T-helper 1 cell (primary cell): ENCODE measurements around the gene ABCC1.

ENCODE experiments used
- DNase-seq, 5 donors: peaks; one replicate each; pipeline ENCODE4 v3.0.0-alpha.2; 2012 to 2020

The ABCC1 gene

GRCh38 chr16:16113076-16113475 is 163.7 kb downstream of the ABCC1 start:
- no peak for DNase-seq

DNA sequence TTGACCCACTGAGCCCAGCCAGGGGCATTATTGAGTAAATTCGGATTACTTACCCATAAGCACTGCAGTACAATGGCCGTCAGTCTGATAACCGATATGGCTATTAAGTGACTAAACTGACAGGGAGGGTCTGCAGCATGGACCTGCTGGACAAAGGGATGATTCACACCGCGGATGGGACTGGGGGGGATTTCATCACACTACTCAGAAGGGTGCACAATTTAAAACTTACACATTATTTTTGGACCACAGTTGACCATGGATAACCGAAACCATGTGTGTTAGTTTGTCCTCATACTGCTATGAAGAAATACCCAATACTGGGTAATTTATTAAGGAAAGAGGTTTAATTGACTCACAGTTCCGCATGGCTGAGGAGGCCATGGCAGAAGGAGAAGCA is 167.4 kb downstream of the ABCC1 start:
- no peak for DNase-seq

- no peak for DNase-seq
Measured at GRCh38 chr16:16118337-16118736, 168.9 kb downstream of the ABCC1 start.

- no peak for DNase-seq
Measured at GRCh38 chr16:16120044-16120381, 170.6 kb downstream of the ABCC1 start.

DNA sequence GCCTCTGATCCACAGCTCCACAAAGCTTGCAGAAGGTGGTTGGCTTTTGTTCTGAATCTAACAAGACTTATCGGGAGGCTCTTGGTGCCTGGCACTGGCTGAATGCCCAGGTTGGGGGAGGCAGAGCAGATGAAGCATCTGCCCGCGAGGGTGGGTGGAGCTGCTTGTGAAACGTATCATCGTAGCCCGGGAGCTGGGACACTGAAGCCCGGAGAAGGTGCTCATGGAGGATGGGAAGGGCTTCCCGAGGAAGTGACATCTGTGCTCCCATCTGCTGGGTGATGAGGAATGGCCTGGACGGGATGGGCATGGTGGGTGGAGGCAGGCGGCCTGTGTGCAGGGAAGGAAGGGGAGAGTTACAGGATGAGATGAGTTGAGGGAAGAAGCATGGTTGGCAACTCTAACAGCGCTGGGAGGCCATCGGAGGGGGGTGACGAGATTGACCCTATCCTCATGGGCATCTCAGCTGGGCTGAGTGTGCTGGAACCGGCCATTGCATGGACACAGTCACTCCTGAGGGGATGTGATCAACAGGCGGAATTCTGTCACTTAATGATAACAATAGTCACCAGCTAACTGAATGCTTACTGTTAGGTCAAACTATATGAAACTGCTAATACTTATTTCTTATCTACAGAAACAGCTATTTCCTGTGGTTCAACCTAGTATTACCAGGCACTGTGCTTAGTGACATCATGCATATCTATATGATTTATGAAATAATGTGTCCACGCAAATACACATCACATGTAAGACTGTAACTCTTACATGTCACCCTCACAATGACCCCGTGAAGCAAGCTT is 171.2 kb downstream of the ABCC1 start:
- DNase-seq: no peak

- no peak for DNase-seq
Measured at GRCh38 chr16:16121185-16121727, 171.8 kb downstream of the ABCC1 start.

DNA sequence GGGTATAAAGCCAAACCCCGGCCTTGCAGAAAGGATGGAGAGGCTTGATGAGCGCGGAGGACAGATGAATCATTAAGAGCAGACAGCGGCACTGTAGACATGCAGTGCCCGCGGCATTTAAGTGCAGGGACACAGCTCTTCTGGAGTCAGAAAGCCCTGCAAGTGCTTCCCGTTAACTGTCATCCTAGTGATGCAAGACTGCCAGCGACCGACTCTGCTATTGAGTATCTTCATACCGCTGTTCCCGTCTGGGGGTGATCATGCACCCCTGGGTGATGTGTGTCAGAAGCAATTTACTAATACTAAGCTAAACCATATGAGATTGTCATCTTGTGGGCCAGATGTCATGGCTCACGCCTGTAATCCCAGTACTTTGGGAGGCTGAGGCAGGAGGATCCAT is 172.8 kb downstream of the ABCC1 start:
- DNase-seq: no peak

DNA sequence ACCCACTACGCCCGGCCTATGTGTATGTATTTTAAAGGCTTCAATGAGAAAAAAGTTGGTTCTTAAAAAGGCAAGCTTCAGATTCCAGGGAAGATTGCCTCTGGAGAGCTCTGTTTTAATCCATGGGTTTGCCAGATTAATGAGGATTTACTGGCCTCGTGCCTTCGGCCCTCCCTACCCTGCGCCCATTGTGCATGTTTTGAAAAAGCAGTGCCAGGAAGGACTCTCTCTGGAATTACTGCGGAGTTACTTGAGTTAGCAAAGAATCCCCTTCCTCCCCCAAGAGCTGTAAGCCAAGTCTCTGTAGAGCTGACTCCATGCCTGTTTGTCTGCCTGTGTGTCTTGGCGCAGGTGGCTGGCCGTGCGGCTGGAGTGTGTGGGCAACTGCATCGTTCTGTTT is 175.0 kb downstream of the ABCC1 start:
- DNase-seq: no peak

GRCh38 chr16:16124974-16125373 is 175.6 kb downstream of the ABCC1 start:
- DNase-seq: no peak

GRCh38 chr16:16126896-16127295 is 177.5 kb downstream of the ABCC1 start:
- DNase-seq: no peak

- DNase-seq: peak; percentile 24 to 62 (median 48)
Measured at GRCh38 chr16:16127469-16128116, 178.2 kb downstream of the ABCC1 start.

DNA sequence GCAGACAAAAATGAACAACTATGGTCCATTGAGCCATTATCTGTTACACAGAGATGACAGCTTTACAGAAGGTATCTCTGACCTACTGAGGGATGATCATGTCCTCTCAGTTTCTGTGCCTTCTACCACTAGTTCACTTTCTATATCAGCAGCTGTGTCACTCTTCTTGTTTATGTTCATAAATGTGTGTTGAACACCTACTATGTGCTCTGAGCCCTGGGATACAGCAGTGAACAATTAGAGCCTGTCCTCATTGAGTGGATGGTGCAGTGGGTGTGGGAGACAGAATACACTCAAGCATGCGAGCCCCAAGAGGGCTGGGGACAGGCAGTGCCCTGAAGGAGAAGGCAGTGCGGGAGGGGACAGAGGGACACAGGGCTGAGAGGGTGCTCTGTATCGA is 181.8 kb downstream of the ABCC1 start:
- no peak for DNase-seq

DNA sequence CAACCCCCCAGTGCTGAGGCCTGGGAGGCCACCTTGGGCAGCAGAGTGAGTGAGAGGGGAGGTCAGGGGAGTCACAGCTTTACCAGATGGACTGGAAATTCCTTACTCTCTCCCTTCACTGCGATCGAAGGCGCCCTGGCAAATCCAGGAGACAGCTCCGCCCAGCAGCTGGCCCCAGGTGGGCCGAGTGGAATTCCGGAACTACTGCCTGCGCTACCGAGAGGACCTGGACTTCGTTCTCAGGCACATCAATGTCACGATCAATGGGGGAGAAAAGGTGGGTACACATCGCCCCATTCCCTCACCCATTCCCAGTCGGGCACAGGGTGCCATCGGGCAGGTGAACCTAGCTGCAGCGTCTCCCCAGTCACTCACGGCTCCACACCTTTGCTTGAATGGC is 182.2 kb downstream of the ABCC1 start:
- DNase-seq: no peak

GRCh38 chr16:16133943-16134604 is 184.7 kb downstream of the ABCC1 start:
- no peak for DNase-seq

- DNase-seq: no peak
Measured at GRCh38 chr16:16136588-16136987, 187.2 kb downstream of the ABCC1 start.

DNA sequence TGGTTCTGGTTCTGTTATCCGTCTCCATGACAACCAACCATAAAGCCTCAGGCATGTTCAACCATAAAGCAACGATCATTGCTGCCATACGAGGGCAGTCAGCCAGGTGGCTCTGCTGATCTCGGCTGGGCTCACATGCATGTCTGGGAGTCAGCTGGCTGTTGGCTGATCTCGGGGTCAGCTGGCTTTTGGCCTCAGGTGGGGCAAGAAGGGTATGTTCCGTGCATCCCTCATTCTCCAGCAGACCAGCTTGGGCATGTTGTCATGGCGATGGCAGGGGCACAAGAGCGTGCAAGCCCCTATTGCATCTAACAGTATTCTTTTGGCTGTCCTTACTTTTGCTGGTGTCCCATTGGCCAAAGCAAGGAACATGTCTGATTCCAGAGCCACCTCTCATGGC is 187.7 kb downstream of the ABCC1 start:
- no peak for DNase-seq

DNA sequence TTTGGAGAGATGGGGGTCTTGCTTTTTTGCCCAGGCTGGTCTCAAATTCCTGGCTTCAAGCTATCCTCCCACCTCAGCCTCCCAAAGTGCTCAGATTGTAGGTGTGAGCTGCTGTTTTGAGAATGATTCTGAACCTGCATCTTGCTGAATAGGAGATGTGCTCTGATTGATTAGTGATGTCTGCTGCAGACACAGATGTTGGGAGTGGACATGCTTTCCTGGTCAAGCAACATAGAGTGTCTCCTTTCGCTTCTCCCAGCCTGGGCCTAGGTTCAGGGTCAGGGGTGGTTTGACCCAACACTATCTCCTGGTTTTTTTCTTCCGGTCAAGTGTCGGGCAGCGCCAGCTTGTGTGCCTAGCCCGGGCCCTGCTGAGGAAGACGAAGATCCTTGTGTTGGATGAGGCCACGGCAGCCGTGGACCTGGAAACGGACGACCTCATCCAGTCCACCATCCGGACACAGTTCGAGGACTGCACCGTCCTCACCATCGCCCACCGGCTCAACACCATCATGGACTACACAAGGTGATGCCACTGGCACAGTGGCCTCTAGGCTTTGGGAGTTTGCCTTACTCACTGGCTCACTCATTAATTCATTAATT is 188.7 kb downstream of the ABCC1 start:
- DNase-seq: no peak

DNA sequence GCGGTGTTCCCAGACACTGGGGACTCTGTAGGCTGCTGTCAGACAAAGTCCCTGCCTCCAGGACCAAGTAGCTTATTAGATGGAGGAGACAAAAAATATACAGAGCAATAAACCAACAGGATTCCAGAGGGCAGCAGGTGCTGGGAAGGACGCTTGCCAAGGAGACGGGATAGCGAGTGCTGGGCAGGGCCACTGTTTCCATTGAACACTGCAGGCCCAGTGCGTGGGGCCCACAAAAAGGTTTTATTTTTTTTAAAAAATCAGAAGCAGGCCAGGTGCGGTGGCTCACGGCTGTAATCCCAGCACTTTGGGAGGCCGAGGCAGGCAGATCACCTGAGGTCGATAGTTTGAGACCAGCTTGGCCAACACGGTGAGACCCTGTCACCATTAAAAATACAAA is 189.6 kb downstream of the ABCC1 start:
- no peak for DNase-seq

DNA sequence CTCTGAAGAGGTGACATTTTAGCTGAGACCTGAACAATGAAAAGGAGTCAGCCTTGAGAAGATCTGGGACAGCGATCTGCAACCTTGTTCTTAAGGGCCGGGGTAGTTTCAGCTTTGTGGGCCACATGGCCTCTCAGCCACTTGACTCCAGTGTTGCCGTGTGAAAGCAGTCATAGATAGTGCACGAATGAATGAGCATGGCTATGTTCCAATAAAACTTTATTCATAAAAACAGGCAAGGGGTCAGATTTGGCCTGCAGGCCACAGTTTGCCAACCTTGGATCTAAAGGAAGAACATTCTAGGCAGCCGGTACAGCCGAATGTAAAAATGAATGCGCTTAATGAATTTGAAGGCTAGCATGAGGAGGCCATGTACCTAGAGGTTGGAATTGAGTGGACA is 190.4 kb downstream of the ABCC1 start:
- DNase-seq: no peak

DNA sequence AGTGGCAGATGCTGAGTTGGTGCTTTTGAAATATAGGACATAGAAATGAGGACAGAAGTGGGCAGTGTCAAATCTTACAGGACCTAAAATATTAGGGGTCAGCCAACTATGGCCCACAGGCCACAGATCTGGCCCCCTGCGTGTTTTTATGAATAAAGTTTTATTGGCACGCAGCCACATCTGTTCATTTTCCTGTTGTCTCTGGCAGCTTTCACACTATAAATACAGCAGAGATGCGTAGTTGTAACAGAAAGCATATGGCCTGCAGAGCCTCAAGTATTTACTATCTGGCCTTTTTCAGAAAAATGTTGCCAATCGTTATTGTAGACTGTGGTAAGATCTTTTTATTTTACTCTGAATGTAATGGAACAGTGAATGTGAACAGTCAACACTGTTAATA is 191.1 kb downstream of the ABCC1 start:
- DNase-seq: no peak

DNA sequence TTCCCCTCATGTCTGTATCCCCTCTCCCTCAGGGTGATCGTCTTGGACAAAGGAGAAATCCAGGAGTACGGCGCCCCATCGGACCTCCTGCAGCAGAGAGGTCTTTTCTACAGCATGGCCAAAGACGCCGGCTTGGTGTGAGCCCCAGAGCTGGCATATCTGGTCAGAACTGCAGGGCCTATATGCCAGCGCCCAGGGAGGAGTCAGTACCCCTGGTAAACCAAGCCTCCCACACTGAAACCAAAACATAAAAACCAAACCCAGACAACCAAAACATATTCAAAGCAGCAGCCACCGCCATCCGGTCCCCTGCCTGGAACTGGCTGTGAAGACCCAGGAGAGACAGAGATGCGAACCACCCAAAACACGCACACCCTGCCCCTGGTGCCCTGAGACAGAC is 191.7 kb downstream of the ABCC1 start:
- DNase-seq: no peak

DNA sequence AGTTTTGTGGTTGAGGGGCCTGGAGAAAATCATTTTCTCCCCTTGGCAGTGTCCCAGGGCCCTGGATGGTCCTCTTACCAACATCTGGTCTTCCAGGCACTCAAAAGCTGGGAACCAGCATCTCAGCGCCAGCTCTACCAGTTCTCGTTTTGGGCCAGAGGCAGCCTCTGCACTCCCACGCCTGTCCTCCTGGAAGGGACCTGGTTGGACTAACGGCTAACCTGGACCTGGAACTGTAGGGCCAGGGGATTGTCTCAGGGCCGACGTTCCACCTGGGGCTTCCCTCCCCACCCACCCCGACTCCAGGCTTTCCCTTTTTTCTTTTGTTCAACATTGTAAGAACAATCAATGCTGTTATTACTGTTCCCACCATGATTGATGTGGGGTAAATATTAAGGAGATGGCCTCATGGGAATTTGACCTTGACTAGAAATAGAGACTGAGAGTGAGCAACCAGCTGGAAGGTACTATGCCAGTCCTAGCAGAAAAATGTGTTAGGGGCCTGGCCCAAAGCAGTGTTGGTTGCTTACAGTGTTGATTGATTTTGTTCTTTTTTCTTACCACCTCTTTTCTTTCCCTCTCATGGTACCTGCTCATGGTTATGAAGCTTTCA is 192.5 kb downstream of the ABCC1 start:
- DNase-seq: no peak
